ENCODE results near the gene CIPC. TPM values are rescaled to one million over a fixed set of nuclear protein-coding genes. Genes with fewer than 3 reads are reported as not detected.

CIPC gene
- total and polyA plus RNA-seq, 2 experiments from 2014 or later = 9.6 to 29.6 TPM

- Histone ChIP-seq H3K9me2 (replicated peaks; ENCODE audit: insufficient read depth) (no peaks in the 10 kb centered on the region), H4K20me1 (ENCODE audit: insufficient read depth, poor library complexity, severe bottlenecking) (no peaks in the 10 kb centered on the region), H3K36me3 (replicated peaks; ENCODE audit: insufficient read depth, low read depth) (no peaks in the 10 kb centered on the region), H2AFZ (no peak overlapping the region), H3K27ac (peak overlapping the region; percentile 44), H3K4me3 (no peak overlapping the region), H3K4me1 (ENCODE audit: insufficient read depth) (peaks cover 21% of the 10 kb centered on the region), H3K4me2 (no peak overlapping the region), H3K9me3 (ENCODE audit: low read depth) (no peaks in the 10 kb centered on the region), H3K79me2 (no peaks in the 10 kb centered on the region), H3K27me3 (peaks cover 29% of the 10 kb centered on the region)
- TF ChIP-seq CTCF (IDR thresholded peaks at IDR 0.05; ENCODE audit: poor library complexity) (no peak), EZH2 (IDR thresholded peaks at IDR 0.05; ENCODE audit: borderline replicate concordance) (no peak), EZH2phosphoT487 (IDR thresholded peaks at IDR 0.05; ENCODE audit: low read depth, severe bottlenecking, unreplicated experiment) (no peak)
- no peak for DNase-seq (ENCODE audit: low spot score)
- 92% methylated on average over 6 of the region's 6 CpGs for WGBS (ENCODE audit: low lambda C conversion rate, missing lambda C conversion rate)
These were observed 24.6 kb downstream of the CIPC start for GRCh38 chr14:77122526-77123125.

GRCh38 chr14:77123381-77124325 lies 25.6 kb downstream of the CIPC start:
- Histone ChIP-seq H3K4me1 (ENCODE audit: insufficient read depth) (peaks cover 21% of the 10 kb centered on the region), H3K36me3 (replicated peaks; ENCODE audit: insufficient read depth, low read depth) (no peaks in the 10 kb centered on the region), H3K9me2 (replicated peaks; ENCODE audit: insufficient read depth) (no peaks in the 10 kb centered on the region), H2AFZ (no peak overlapping the region), H3K4me3 (no peak overlapping the region), H3K79me2 (no peaks in the 10 kb centered on the region), H3K9me3 (ENCODE audit: low read depth) (no peaks in the 10 kb centered on the region), H3K27ac (peak overlapping the region; percentile 44), H3K27me3 (peaks cover 34% of the 10 kb centered on the region), H3K4me2 (peak overlapping the region; percentile 98), H4K20me1 (ENCODE audit: insufficient read depth, poor library complexity, severe bottlenecking) (no peaks in the 10 kb centered on the region)
- peak; percentile 86 for DNase-seq (ENCODE audit: low spot score)
- WGBS (ENCODE audit: low lambda C conversion rate, missing lambda C conversion rate) = 72% methylated on average over 9 of the region's 9 CpGs
- TF ChIP-seq EZH2phosphoT487 (IDR thresholded peaks at IDR 0.05; ENCODE audit: low read depth, severe bottlenecking, unreplicated experiment) = no peak
- no peak for TF ChIP-seq CTCF (IDR thresholded peaks at IDR 0.05; ENCODE audit: poor library complexity)
- no peak for TF ChIP-seq EZH2 (IDR thresholded peaks at IDR 0.05; ENCODE audit: borderline replicate concordance)

- Histone ChIP-seq H3K27ac (no peak overlapping the region), H3K9me3 (ENCODE audit: low read depth) (no peaks in the 10 kb centered on the region), H2AFZ (peak overlapping the region; percentile 86), H3K4me3 (peak overlapping the region; percentile 64), H3K36me3 (replicated peaks; ENCODE audit: insufficient read depth, low read depth) (no peaks in the 10 kb centered on the region), H3K4me2 (peak overlapping the region; percentile 98), H3K4me1 (ENCODE audit: insufficient read depth) (peaks cover 21% of the 10 kb centered on the region), H3K79me2 (no peaks in the 10 kb centered on the region), H4K20me1 (ENCODE audit: insufficient read depth, poor library complexity, severe bottlenecking) (no peaks in the 10 kb centered on the region), H3K27me3 (peaks cover 36% of the 10 kb centered on the region), H3K9me2 (replicated peaks; ENCODE audit: insufficient read depth) (no peaks in the 10 kb centered on the region)
- no peak for TF ChIP-seq EZH2phosphoT487 (IDR thresholded peaks at IDR 0.05; ENCODE audit: low read depth, severe bottlenecking, unreplicated experiment)
- TF ChIP-seq CTCF (IDR thresholded peaks at IDR 0.05; ENCODE audit: poor library complexity) = peak; percentile 39
- DNase-seq (ENCODE audit: low spot score) = peak; percentile 78
- 8% methylated on average over 71 of the region's 73 CpGs for WGBS (ENCODE audit: low lambda C conversion rate, missing lambda C conversion rate)
These were observed 26.6 kb downstream of the CIPC start for GRCh38 chr14:77124345-77125280.
